H9 (cell line): ENCODE results near the gene INPP5J. TPM values are rescaled to one million over a fixed set of nuclear protein-coding genes. Genes with fewer than 3 reads are reported as not detected.

Experiments
- DNase-seq: peaks from one replicate; pipeline ENCODE4 v3.0.0-alpha.2; 2017
- H2AFZ ChIP-seq: one replicate; pipeline ENCODE4 v1.6.1; 2013; ENCODE audit warnings: mild to moderate bottlenecking, low read length, control low read depth, moderate library complexity
- H2AK5ac ChIP-seq: 2 replicates; pipeline ENCODE4 v1.6.1; 2013; ENCODE audit warnings: low read length, control low read depth, mixed read lengths; ENCODE audit not compliant: insufficient read length
- H2BK120ac ChIP-seq: one replicate; pipeline ENCODE4 v1.6.1; 2013; ENCODE audit warnings: low read depth, mild to moderate bottlenecking, low read length, control low read depth, inconsistent platforms; ENCODE audit not compliant: poor library complexity, severe bottlenecking
- H2BK12ac ChIP-seq: 2 replicates; pipeline ENCODE4 v1.6.1; 2013; ENCODE audit warnings: low read length, control low read depth, mixed read lengths, low read depth; ENCODE audit not compliant: insufficient read length
- H2BK15ac ChIP-seq: 2 replicates; pipeline ENCODE4 v1.6.1; 2013; ENCODE audit warnings: low read depth, low read length, control low read depth
- H2BK20ac ChIP-seq: one replicate; pipeline ENCODE4 v1.6.1; 2013; ENCODE audit warnings: low read depth, mild to moderate bottlenecking, low read length, control low read depth, inconsistent platforms; ENCODE audit not compliant: poor library complexity, severe bottlenecking
- H2BK5ac ChIP-seq: 2 replicates; pipeline ENCODE4 v1.6.1; 2013; ENCODE audit warnings: low read length, control low read depth, mixed read lengths; ENCODE audit not compliant: insufficient read length
- H3K14ac ChIP-seq: 2 replicates; pipeline ENCODE4 v1.6.1; 2013; ENCODE audit warnings: low read length, control low read depth; ENCODE audit not compliant: insufficient read depth
- H3K18ac ChIP-seq: 2 replicates; pipeline ENCODE4 v1.6.1; 2013; ENCODE audit warnings: low read depth, mild to moderate bottlenecking, mixed read lengths, low read length, control low read depth; ENCODE audit not compliant: insufficient read length
- H3K23ac ChIP-seq: 2 replicates; pipeline ENCODE4 v1.6.1; 2013; ENCODE audit warnings: low read length, control low read depth, mixed read lengths, low read depth; ENCODE audit not compliant: insufficient read length
- H3K23me2 ChIP-seq: 2 replicates; pipeline ENCODE4 v1.6.1; 2013; ENCODE audit warnings: low read depth, mild to moderate bottlenecking, mixed read lengths, low read length, control low read depth; ENCODE audit not compliant: insufficient read length, poor library complexity, severe bottlenecking
- H3K27ac ChIP-seq: 2 replicates; pipeline ENCODE4 v1.5.1; 2013; ENCODE audit warnings: low read length, control low read depth, mixed read lengths, low read depth; ENCODE audit not compliant: insufficient read length
- H3K27me3 ChIP-seq: 2 replicates; pipeline ENCODE4 v1.6.1; 2013; ENCODE audit warnings: low read length, control low read depth, inconsistent platforms; ENCODE audit not compliant: insufficient read depth
- H3K4ac ChIP-seq: 2 replicates; pipeline ENCODE4 v1.6.1; 2013; ENCODE audit warnings: low read depth, mild to moderate bottlenecking, control low read depth, inconsistent platforms, low read length, moderate library complexity
- H3K4me1 ChIP-seq: 2 replicates; pipeline ENCODE4 v1.6.1; 2013; ENCODE audit warnings: low read length, control low read depth, inconsistent platforms; ENCODE audit not compliant: insufficient read depth
- H3K4me2 ChIP-seq: 2 replicates; pipeline ENCODE4 v1.6.1; 2013; ENCODE audit warnings: low read length, control low read depth, mixed read lengths; ENCODE audit not compliant: insufficient read length, insufficient read depth
- H3K56ac ChIP-seq: 2 replicates; pipeline ENCODE4 v1.6.1; 2013; ENCODE audit warnings: low read depth, mild to moderate bottlenecking, mixed read lengths, low read length, control low read depth; ENCODE audit not compliant: insufficient read length
- H3K79me1 ChIP-seq: 2 replicates; pipeline ENCODE4 v1.6.1; 2013; ENCODE audit warnings: low read depth, mild to moderate bottlenecking, moderate library complexity, low read length, control low read depth, inconsistent platforms; ENCODE audit not compliant: insufficient read depth, poor library complexity, severe bottlenecking
- H3K79me2 ChIP-seq: 2 replicates; pipeline ENCODE4 v1.6.1; 2013; ENCODE audit warnings: low read length, control low read depth, inconsistent platforms; ENCODE audit not compliant: insufficient read depth
- H3K9ac ChIP-seq: 2 replicates; pipeline ENCODE4 v1.6.1; 2013; ENCODE audit warnings: low read length, control low read depth, mixed read lengths; ENCODE audit not compliant: insufficient read length; ENCODE audit errors: extremely low read depth
- H3K9me3 ChIP-seq: one replicate; pipeline ENCODE4 v1.6.1; 2013; ENCODE audit warnings: low read depth, low read length, inconsistent platforms; ENCODE audit not compliant: control insufficient read depth
- H3T11ph ChIP-seq: one replicate; pipeline ENCODE4 v1.6.1; 2013; ENCODE audit warnings: mild to moderate bottlenecking, low read length, control low read depth, inconsistent platforms
- H4K20me1 ChIP-seq: one replicate; pipeline ENCODE4 v1.6.1; 2013; ENCODE audit not compliant: control insufficient read depth, insufficient read length, insufficient read depth
- H4K5ac ChIP-seq: 2 replicates; pipeline ENCODE4 v1.6.1; 2013; ENCODE audit warnings: low read depth, mild to moderate bottlenecking, mixed read lengths, low read length, control low read depth; ENCODE audit not compliant: insufficient read length
- H4K8ac ChIP-seq: replicated peaks from 2 replicates; pipeline ENCODE4 v1.6.1; 2013; ENCODE audit warnings: low read length, control low read depth, mixed read lengths, low read depth; ENCODE audit not compliant: insufficient read length
- H4K91ac ChIP-seq: 2 replicates; pipeline ENCODE4 v1.6.1; 2013; ENCODE audit warnings: low read depth, mild to moderate bottlenecking, moderate library complexity, mixed read lengths, low read length, control low read depth; ENCODE audit not compliant: insufficient read length
- H3K27ac Mint-ChIP-seq, 3 experiments: 2 replicates in 2 of 3; 3 replicates in 1 of 3; pipeline ENCODE4 v1.8.0; 2020 to 2021; ENCODE audit warnings: mixed read lengths in 3 of 3, mild to moderate bottlenecking in 1 of 3, moderate library complexity in 1 of 3
- H3K27me3 Mint-ChIP-seq: 2 replicates; pipeline ENCODE4 v1.8.0; 2021; ENCODE audit warnings: low read depth, mild to moderate bottlenecking, moderate library complexity, mixed read lengths
- H3K36me3 Mint-ChIP-seq, 3 experiments: 2 replicates in 2 of 3; 3 replicates in 1 of 3; pipeline ENCODE4 v1.8.0; 2020 to 2021; ENCODE audit warnings: low read depth in 3 of 3, mixed read lengths in 3 of 3; ENCODE audit not compliant: insufficient read depth in 1 of 3
- H3K4me1 Mint-ChIP-seq, 2 experiments: 2 replicates each; pipeline ENCODE4 v1.8.0; 2020; ENCODE audit warnings: mixed read lengths in 2 of 2
- H3K4me3 Mint-ChIP-seq, 2 experiments: 2 replicates in 1 of 2; 3 replicates in 1 of 2; pipeline ENCODE4 v1.8.0; 2020 to 2021; ENCODE audit warnings: mild to moderate bottlenecking in 2 of 2, mixed read lengths in 2 of 2, moderate library complexity in 1 of 2
- H3K9me3 Mint-ChIP-seq, 2 experiments: 2 replicates in 1 of 2; 3 replicates in 1 of 2; pipeline ENCODE4 v1.8.0; 2020; ENCODE audit warnings: mild to moderate bottlenecking in 2 of 2, mixed read lengths in 2 of 2, moderate library complexity in 1 of 2
- CTCF ChIP-seq: fragments of 200-600 bp; sonication (generic); conservative IDR thresholded peaks from 3 replicates; pipeline ENCODE4 v1.8.0; 2021; ENCODE audit warnings: antibody characterized with exemption, mild to moderate bottlenecking
- WGBS: extraction: QIAGEN DNeasy Blood & Tissue Kit; methylation state at CpG from one replicate; pipeline ENCODE4 v1.1.7; 2013; ENCODE audit warnings: missing lambda C conversion rate, low lambda C conversion rate, mixed read lengths; ENCODE audit not compliant: insufficient read length; ENCODE audit errors: extremely low coverage; 5-methylcytosine and 5-hydroxymethylcytosine counted together
- total RNA-seq: library from RNA; stranded (reverse); gene quantifications from 2 replicates; pipeline ENCODE4 v1.2.1, GENCODE V29; 2021

INPP5J gene
- total RNA-seq, 1 experiment from 2014 or later = 4.9 TPM

- Histone ChIP-seq H2AFZ (no peak overlapping the region), H3K14ac (no peak overlapping the region), H3K27ac (no peak overlapping the region), H3K4me2 (no peak overlapping the region), H2BK12ac (no peak overlapping the region), H2BK20ac (no peak overlapping the region), H2AK5ac (no peak overlapping the region), H3K4ac (no peak overlapping the region), H2BK120ac (no peak overlapping the region), H3K23me2 (peaks cover 8% of the 10 kb centered on the region), H4K5ac (no peak overlapping the region), H3K18ac (no peak overlapping the region), H3K79me2 (no peaks in the 10 kb centered on the region), H3T11ph (no peak overlapping the region), H3K27me3 (peaks cover 12% of the 10 kb centered on the region; the same call in 1 of the 2 replicates), H4K8ac (no peak overlapping the region), H3K9me3 (no peaks in the 10 kb centered on the region), H3K23ac (no peak overlapping the region), H4K20me1 (no peaks in the 10 kb centered on the region), H4K91ac (no peak overlapping the region), H2BK15ac (no peak overlapping the region), H3K79me1 (no peaks in the 10 kb centered on the region), H3K56ac (no peak overlapping the region), H3K9ac (no peak overlapping the region), H2BK5ac (no peak overlapping the region), H3K4me1 (0 out of 2 replicates have a peak, but pooled peaks cover 2% of the 10 kb centered on the region)
- H3K4me1 Mint-ChIP-seq = peaks cover 12 to 32% of the 10 kb centered on the region in 2 experiments
- TF ChIP-seq CTCF = no peak
- H3K4me3 Mint-ChIP-seq = no peak overlapping the region; a peak in 1 of 5 replicates
- peaks cover 0 to 1% (median 0%) of the 10 kb centered on the region in 3 experiments; a peak in 2 of 7 replicates for H3K36me3 Mint-ChIP-seq
- no peak for DNase-seq
- H3K27me3 Mint-ChIP-seq = peaks cover 27% of the 10 kb centered on the region
- no CpG with 5 or more reads among the region's 33 CpGs for WGBS
- H3K9me3 Mint-ChIP-seq = 0 out of 5 replicates have a peak, but pooled peaks cover 0 to 2% of the 10 kb centered on the region in 2 experiments
- H3K27ac Mint-ChIP-seq = no peak overlapping the region
These were observed 18.7 kb upstream of the INPP5J start for GRCh38 chr22:31103899-31104694.
